Stomach (tissue), 4 donors: ENCODE measurements around the gene CAPN8.

ENCODE experiments used
- POLR2AphosphoS5 ChIP-seq, 3 donors: sonication (generic); formaldehyde crosslinking; IDR thresholded peaks; one replicate each; pipeline ENCODE4 v1.6.1; 2016; ENCODE audit warnings: antibody characterized with exemption in 3 of 3
- TF ChIP-seq, protein P1 (sequence below), 7 experiments: fragments of 450-650 bp in 4 of 7; fragments of 200-600 bp in 3 of 7; sonication (generic) in 3 of 7; IDR thresholded peaks; one replicate each; pipeline ENCODE4 v1.5.1; 2016 to 2019; ENCODE audit warnings: antibody characterized with exemption in 7 of 7, control low read depth in 2 of 7, mild to moderate bottlenecking in 1 of 7

DNA sequence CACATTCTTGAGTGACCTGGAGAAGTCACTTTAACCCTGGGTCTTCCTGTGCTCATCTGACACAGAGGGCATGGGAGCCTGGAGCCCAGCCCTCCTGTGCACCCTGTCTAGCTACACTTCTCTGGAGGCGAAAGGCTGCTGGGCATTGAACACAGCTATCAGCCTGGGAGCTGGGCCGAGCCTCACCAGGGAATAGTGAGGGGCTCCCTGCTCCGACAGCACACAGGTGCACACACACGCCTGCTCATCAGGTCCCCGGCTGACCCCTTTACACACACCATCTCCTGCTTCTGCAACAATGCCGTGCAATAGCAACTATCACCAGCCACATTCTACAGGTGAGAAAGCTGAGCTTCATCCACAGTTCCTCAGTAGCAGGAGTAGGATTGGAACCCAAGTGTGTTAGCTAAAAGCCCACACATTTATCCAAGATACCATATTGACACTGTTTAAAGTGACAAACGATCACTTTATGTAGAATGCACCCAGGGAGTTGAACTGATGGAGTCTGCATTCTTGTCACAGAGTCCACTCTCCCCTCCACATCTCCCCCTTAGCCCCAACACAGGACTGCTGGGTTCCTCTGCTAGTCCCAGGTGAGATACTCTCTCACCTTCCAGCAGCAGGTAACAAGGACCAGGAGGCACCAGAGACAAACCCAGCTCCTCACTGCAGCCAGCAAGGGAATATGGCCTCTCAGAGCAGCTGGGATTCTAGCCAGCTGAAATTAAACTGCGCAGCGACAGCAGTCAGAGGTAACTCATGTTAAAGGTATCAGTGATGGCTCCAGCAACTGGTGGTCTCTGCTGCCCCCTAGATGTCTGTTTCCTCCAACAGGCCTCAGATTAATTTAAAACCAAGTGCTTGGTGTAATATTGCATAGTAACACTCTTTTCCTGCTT lies 18.3 kb upstream of the CAPN8 start:
- TF ChIP-seq POLR2AphosphoS5 (IDR thresholded peaks at IDR 0.05), result no peak
- TF ChIP-seq, protein P1, sequence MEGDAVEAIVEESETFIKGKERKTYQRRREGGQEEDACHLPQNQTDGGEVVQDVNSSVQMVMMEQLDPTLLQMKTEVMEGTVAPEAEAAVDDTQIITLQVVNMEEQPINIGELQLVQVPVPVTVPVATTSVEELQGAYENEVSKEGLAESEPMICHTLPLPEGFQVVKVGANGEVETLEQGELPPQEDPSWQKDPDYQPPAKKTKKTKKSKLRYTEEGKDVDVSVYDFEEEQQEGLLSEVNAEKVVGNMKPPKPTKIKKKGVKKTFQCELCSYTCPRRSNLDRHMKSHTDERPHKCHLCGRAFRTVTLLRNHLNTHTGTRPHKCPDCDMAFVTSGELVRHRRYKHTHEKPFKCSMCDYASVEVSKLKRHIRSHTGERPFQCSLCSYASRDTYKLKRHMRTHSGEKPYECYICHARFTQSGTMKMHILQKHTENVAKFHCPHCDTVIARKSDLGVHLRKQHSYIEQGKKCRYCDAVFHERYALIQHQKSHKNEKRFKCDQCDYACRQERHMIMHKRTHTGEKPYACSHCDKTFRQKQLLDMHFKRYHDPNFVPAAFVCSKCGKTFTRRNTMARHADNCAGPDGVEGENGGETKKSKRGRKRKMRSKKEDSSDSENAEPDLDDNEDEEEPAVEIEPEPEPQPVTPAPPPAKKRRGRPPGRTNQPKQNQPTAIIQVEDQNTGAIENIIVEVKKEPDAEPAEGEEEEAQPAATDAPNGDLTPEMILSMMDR (IDR thresholded peaks at IDR 0.05), result peak in 5 of 7 experiments; percentile 34 to 78 (median 41)
